Mesothelial cell of epicardium (in vitro differentiated cells): ENCODE data around the gene LUZP1. TPM values are rescaled to one million over a fixed set of nuclear protein-coding genes. Genes with fewer than 3 reads are reported as not detected.

Experiments used
- DNase-seq, 2 experiments: peaks; one replicate each; pipeline ENCODE4 v3.0.0; 2021; ENCODE audit warnings: low spot score in 2 of 2; ENCODE audit not compliant: unreplicated experiment in 2 of 2
- H3K27ac Mint-ChIP-seq: 2 replicates; pipeline ENCODE4 v1.8.0; 2021; ENCODE audit warnings: mixed read lengths
- H3K27me3 Mint-ChIP-seq: 2 replicates; pipeline ENCODE4 v1.8.0; 2021; ENCODE audit warnings: low read depth, mixed read lengths
- H3K36me3 Mint-ChIP-seq: 2 replicates; pipeline ENCODE4 v1.8.0; 2021; ENCODE audit warnings: mixed read lengths
- H3K4me1 Mint-ChIP-seq: 2 replicates; pipeline ENCODE4 v1.8.0; 2021; ENCODE audit warnings: mixed read lengths
- H3K4me3 Mint-ChIP-seq: 2 replicates; pipeline ENCODE4 v1.8.0; 2021; ENCODE audit warnings: mild to moderate bottlenecking, moderate library complexity, mixed read lengths
- H3K9me3 Mint-ChIP-seq: 2 replicates; pipeline ENCODE4 v1.8.0; 2021; ENCODE audit warnings: mixed read lengths
- CTCF ChIP-seq: fragments of 200-600 bp; sonication (generic); IDR thresholded peaks from one replicate; pipeline ENCODE4 v1.5.0; 2021; ENCODE audit warnings: antibody characterized with exemption; ENCODE audit not compliant: unreplicated experiment
- total RNA-seq: library from RNA; stranded (reverse); gene quantifications from 3 replicates; pipeline ENCODE4 v1.2.1, GENCODE V29; 2021

The LUZP1 gene
- total RNA-seq, 1 donor from 2014 or later: 67.6 TPM

GRCh38 chr1:23177031-23177430 is 8.4 kb upstream of the LUZP1 start:
- Mint-ChIP-seq H3K4me3 (peak overlapping the region; percentile 57), H3K27me3 (peaks cover 4% of the 10 kb centered on the region), H3K27ac (peak overlapping the region; percentile 43), H3K9me3 (no peaks in the 10 kb centered on the region), H3K4me1 (peaks cover 3% of the 10 kb centered on the region), H3K36me3 (no peaks in the 10 kb centered on the region)
- no peak for TF ChIP-seq CTCF
- DNase-seq: no peak

DNA sequence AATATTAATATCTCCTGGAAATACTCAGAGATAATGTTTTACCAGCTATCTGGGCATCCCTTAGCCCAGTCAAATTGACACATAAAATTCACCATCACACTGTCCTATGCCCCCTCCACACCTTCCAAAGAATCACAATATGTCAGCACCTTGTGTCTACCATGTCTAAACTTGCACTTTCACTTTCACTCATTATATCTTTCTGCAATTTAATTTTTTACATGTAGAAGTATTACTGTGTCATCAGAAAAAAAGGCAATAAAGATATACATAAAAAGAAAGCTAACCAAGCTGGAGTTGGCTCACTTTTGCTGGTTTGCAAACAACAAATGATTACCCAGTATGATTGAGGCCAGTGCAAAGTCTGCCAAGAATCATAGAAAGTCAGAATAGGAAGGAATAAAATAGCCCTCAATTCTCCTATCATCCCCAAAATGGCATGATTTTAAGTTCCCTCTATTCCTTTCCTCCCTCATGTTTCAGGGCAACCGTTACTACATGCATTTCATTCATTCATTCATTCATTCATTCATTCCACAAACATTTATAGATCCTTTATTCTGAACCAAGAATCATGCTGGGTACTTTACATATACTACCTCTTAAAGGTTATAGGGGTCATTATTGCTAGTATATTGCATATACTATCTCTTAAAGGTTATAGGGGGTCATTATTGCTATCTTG is 5.9 kb upstream of the LUZP1 start:
- Mint-ChIP-seq H3K4me3 (no peak overlapping the region), H3K9me3 (no peaks in the 10 kb centered on the region), H3K4me1 (peaks cover 3% of the 10 kb centered on the region), H3K27ac (no peak overlapping the region), H3K27me3 (peaks cover 4% of the 10 kb centered on the region), H3K36me3 (no peaks in the 10 kb centered on the region)
- no peak for DNase-seq
- TF ChIP-seq CTCF: no peak

- no peak overlapping the region for H3K27ac Mint-ChIP-seq
- no peaks in the 10 kb centered on the region for H3K9me3 Mint-ChIP-seq
- DNase-seq: no peak
- H3K27me3 Mint-ChIP-seq: peaks cover 4% of the 10 kb centered on the region
- no peak overlapping the region for H3K4me3 Mint-ChIP-seq
- no peaks in the 10 kb centered on the region for H3K36me3 Mint-ChIP-seq
- TF ChIP-seq CTCF: no peak
- H3K4me1 Mint-ChIP-seq: peaks cover 10% of the 10 kb centered on the region
Observed at GRCh38 chr1:23171181-23171755, 2.6 kb upstream of the LUZP1 start.

GRCh38 chr1:23169727-23170335 is 1.2 kb upstream of the LUZP1 start:
- peaks cover 23% of the 10 kb centered on the region for H3K4me1 Mint-ChIP-seq
- H3K36me3 Mint-ChIP-seq: no peaks in the 10 kb centered on the region
- H3K9me3 Mint-ChIP-seq: no peaks in the 10 kb centered on the region
- DNase-seq: no peak
- peak overlapping the region; percentile 99 for H3K4me3 Mint-ChIP-seq
- H3K27me3 Mint-ChIP-seq: no peaks in the 10 kb centered on the region
- peak overlapping the region; percentile 47 for H3K27ac Mint-ChIP-seq
- no peak for TF ChIP-seq CTCF

DNA sequence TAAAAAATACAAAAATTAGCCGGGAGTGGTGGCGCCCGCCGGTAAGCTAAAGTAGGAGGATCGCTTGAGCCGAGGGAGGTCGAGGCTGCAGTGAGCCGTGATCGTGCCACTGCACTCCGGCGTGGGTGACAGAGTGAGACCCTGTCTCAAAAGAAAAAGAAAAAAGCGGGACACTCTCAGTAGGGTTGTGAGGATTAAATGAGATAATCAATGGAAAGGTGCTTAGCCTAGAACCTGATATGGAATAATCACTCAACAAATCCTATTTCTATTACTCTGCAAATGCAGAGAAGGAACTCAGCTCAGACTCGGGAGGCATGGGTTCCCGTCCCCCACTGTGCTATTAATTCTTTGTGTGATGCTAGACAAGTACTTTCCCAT is 529 bp upstream of the LUZP1 start:
- Mint-ChIP-seq H3K27ac (no peak overlapping the region), H3K27me3 (no peaks in the 10 kb centered on the region), H3K9me3 (no peaks in the 10 kb centered on the region), H3K4me3 (peak overlapping the region; percentile 99), H3K4me1 (peaks cover 27% of the 10 kb centered on the region), H3K36me3 (no peaks in the 10 kb centered on the region)
- TF ChIP-seq CTCF: no peak
- DNase-seq: no peak
